Kidney (tissue), 14 donors: ENCODE results near the gene MAD1L1. TPM values are rescaled to one million over a fixed set of nuclear protein-coding genes. Genes with fewer than 3 reads are reported as not detected.
"Not testable (repeated sequence)": the region's sequence is repeated elsewhere in the genome, so short reads cannot be mapped to it uniquely, and the experiment has no call there.

Experiments used
- DNase-seq, 5 donors: peaks; one replicate each; pipeline ENCODE4 v3.0.0-alpha.2; 2013 to 2020
- FAIRE-seq: peaks from 2 replicates; lab custom pipeline; 2012; peaks lifted over from hg19 to GRCh38; lab: Jason Lieb, UNC
- H3K27ac ChIP-seq, 2 donors: one replicate each; pipeline ENCODE4 v1.7.0; 2013; ENCODE audit warnings: low read depth in 2 of 2, low read length in 2 of 2, inconsistent platforms in 1 of 2
- H3K27me3 ChIP-seq: one replicate; pipeline ENCODE4 v1.7.1; 2013; ENCODE audit warnings: low read length, inconsistent platforms; ENCODE audit not compliant: control insufficient read depth, insufficient read depth
- H3K36me3 ChIP-seq, 3 donors: one replicate each; pipeline versions ENCODE4 v1.7.0 to v1.7.1; 2013; ENCODE audit warnings: low read length in 3 of 3, control low read depth in 1 of 3, inconsistent platforms in 1 of 3; ENCODE audit not compliant: insufficient read depth in 3 of 3, control insufficient read depth in 2 of 3
- H3K4me1 ChIP-seq, 3 donors: one replicate each; pipeline versions ENCODE4 v1.7.0 to v1.7.1; 2013; ENCODE audit warnings: low read length in 3 of 3, inconsistent platforms in 1 of 3, low read depth in 1 of 3; ENCODE audit not compliant: control insufficient read depth in 2 of 3, insufficient read depth in 2 of 3
- H3K4me3 ChIP-seq, 3 donors: one replicate each; pipeline versions ENCODE4 v1.7.0 to v1.8.1; 2013; ENCODE audit warnings: low read length in 3 of 3, control low read depth in 1 of 3, inconsistent platforms in 1 of 3
- H3K9ac ChIP-seq, 3 donors: one replicate each; pipeline versions ENCODE4 v1.7.0 to v1.7.1; 2013; ENCODE audit warnings: low read length in 3 of 3, control low read depth in 1 of 3, inconsistent platforms in 1 of 3
- H3K9me3 ChIP-seq, 3 donors: one replicate each; pipeline versions ENCODE4 v1.7.0 to v1.7.1; 2013; ENCODE audit warnings: low read length in 3 of 3, control low read depth in 1 of 3, inconsistent platforms in 1 of 3; ENCODE audit not compliant: control insufficient read depth in 2 of 3, insufficient read depth in 1 of 3
- intact Hi-C: fragments of 100-400 bp; cut with DNase I; formaldehyde crosslinking; loops from one replicate; pipeline ENCODE4 v1.11.1; 2022
- polyA plus RNA-seq: library from polyadenylated mRNA; stranded (reverse); fragments of 350-450 nt; fragmentation: Illumina TruSeq; extraction: RNeasy Lipid Tissue Mini Kit (QIAGEN cat#74804); gene quantifications from one replicate; pipeline ENCODE4 v1.2.3, GENCODE V29; 2014; ENCODE audit warnings: low read depth, low replicate concordance; ENCODE audit not compliant: insufficient read depth
- total RNA-seq: library from RNA; stranded (reverse); fragmentation: NEBNext Ultra II Directional; extraction: Animal tissue kit (Norgen Biotek cat#: 25700); gene quantifications from one replicate; pipeline ENCODE4 v1.2.1, GENCODE V29; 2021
- TF ChIP-seq, protein P1 (sequence below): IDR thresholded peaks from 3 replicates; pipeline ENCODE4 v1.5.1; 2012; ENCODE audit warnings: mild to moderate bottlenecking, moderate library complexity, borderline replicate concordance; ENCODE audit not compliant: insufficient read depth; ENCODE audit errors: extremely low read depth
- donor health status: control.
- donor health status: control.
- donor health status: control.
- donor health status: control.
- donor health status: control.
- donor health status: DM: yes; HTN: yes; CAD: no.
- donor health status: Normal renal cell carcinoma (clear cell type).

MAD1L1 gene
- total and polyA plus RNA-seq, 2 donors from 2014 or later, result 33.2 to 45.2 TPM

DNA sequence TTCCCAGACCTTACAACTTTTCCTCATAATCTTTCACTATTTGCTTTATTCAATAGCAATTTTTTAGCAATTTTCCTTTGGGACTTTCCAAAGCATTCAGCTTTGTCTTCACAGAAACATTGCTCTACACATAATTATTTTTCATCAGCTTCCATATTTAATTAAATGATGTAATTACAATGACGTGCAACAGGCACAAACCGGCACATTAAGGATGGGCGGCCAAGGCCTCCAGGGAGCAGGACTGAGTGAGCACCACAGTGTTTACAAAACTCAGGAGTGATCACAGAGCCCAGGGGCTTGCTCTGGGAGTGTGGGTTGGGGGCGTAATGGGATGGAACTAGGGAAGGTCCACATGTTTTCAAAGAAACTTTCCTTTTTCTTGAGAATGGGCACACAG is 69.8 kb downstream of the MAD1L1 start:
- peaks cover 0 to 5% (median 3%) of the 10 kb centered on the region in 3 donors for H3K4me1 ChIP-seq
- peak in 1 of 5 donors; percentile 29 for DNase-seq
- no peaks in the 10 kb centered on the region for H3K27me3 ChIP-seq
- no peaks in the 10 kb centered on the region for H3K9me3 ChIP-seq
- intact Hi-C loops, result no loop called here
- FAIRE-seq, result no peak
- TF ChIP-seq, protein P1, sequence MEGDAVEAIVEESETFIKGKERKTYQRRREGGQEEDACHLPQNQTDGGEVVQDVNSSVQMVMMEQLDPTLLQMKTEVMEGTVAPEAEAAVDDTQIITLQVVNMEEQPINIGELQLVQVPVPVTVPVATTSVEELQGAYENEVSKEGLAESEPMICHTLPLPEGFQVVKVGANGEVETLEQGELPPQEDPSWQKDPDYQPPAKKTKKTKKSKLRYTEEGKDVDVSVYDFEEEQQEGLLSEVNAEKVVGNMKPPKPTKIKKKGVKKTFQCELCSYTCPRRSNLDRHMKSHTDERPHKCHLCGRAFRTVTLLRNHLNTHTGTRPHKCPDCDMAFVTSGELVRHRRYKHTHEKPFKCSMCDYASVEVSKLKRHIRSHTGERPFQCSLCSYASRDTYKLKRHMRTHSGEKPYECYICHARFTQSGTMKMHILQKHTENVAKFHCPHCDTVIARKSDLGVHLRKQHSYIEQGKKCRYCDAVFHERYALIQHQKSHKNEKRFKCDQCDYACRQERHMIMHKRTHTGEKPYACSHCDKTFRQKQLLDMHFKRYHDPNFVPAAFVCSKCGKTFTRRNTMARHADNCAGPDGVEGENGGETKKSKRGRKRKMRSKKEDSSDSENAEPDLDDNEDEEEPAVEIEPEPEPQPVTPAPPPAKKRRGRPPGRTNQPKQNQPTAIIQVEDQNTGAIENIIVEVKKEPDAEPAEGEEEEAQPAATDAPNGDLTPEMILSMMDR, result no peak
- no peaks in the 10 kb centered on the region for H3K36me3 ChIP-seq
- H3K4me3 ChIP-seq, result no peak overlapping the region
- no peak overlapping the region for H3K9ac ChIP-seq
- H3K27ac ChIP-seq, result no peak overlapping the region

DNA sequence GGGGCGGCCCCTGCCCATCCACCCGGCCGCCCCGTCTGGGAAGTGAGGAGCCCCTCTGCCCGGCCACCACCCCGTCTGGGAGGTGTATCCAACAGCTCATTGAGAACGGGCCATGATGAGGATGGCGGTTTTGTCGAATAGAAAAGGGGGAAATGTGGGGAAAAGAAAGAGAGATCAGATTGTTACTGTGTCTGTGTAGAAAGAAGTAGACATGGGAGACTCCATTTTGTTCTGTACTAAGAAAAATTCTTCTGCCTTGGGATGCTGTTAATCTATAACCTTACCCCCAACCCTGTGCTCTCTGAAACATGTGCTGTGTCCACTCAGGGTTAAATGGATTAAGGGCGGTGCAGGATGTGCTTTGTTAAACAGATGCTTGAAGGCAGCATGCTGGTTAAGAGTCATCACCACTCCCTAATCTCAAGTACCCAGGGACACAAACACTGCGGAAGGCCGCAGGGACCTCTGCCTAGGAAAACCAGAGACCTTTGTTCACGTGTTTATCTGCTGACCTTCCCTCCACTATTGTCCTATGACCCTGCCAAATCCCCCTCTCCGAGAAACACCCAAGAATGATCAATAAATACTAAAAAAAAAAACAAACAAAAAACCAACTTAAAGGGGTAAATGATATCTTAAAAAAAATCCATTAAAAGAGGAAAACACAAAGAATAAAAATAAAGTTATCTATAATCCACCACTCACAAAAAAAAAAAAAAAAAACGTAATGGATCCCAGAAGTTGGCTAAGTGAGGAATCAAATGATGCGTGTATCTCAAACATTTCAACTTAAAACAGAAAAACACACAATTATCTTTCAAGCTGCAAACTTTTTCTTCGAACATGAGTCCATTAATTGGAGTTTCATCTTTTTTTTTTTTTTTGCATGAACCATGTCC is 70.5 kb downstream of the MAD1L1 start:
- H3K36me3 ChIP-seq, H3K9ac ChIP-seq, H3K27me3 ChIP-seq, DNase-seq, H3K9me3 ChIP-seq, intact Hi-C loops, H3K4me1 ChIP-seq, FAIRE-seq, H3K27ac ChIP-seq, H3K4me3 ChIP-seq: not testable (repeated sequence)

- no peak overlapping the region for H3K4me3 ChIP-seq
- TF ChIP-seq, protein P1, result no peak
- peak in 1 of 5 donors; percentile 58 for DNase-seq
- H3K36me3 ChIP-seq, result no peaks in the 10 kb centered on the region
- no peaks in the 10 kb centered on the region for H3K9me3 ChIP-seq
- no peaks in the 10 kb centered on the region for H3K27me3 ChIP-seq
- no peak for FAIRE-seq
- H3K4me1 ChIP-seq, result peaks cover 0 to 6% (median 5%) of the 10 kb centered on the region in 3 donors
- intact Hi-C loops, result no loop called here
- no peak overlapping the region for H3K27ac ChIP-seq
- no peak overlapping the region for H3K9ac ChIP-seq
Measured at GRCh38 chr7:2159176-2159520, 73.6 kb downstream of the MAD1L1 start.

DNA sequence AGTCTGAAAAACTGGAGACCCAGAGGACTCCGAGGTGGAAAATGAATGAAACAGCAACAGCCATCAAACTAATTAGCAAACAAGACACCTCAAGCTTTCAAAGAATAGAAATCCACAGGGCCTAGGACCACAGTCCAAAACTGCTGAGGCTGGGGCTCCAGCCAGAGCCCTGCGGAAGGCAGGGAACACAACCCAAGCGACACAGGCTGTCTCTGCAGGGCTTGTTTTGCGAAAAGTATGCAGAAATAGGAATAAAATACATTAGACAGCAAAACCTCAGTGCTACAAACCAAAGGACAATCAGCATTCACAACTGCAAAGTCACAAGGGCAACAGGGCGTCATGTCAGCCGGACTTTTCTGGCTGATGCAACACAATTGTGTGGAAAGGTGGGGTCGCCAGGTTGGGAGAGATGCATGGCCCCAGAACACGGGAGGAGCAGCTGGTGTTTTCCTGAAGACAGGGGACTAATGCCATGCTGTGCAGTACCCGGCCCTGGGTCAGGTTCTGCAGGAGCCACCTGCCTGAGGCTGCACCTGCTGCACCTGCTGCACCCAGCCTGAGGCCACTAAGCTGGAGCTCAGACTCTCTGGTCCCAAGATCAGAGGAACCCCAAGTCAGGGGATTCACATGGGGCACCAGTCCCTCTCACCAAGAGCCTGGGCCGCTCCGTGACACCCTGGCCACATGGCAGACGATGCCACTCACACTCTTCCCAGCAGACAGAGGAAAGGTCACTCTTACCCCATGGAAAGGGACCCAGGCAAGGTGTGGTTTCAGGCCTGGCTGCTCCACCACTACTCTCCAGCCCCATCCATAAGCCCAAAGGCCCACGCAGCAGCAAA is 74.2 kb downstream of the MAD1L1 start:
- H3K9me3 ChIP-seq, result no peaks in the 10 kb centered on the region
- FAIRE-seq, result no peak
- DNase-seq, result peak in 2 of 5 donors; percentile 37 to 60
- H3K27ac ChIP-seq, result no peak overlapping the region
- intact Hi-C loops, result no loop called here
- no peaks in the 10 kb centered on the region for H3K27me3 ChIP-seq
- peaks cover 0 to 6% (median 5%) of the 10 kb centered on the region in 3 donors for H3K4me1 ChIP-seq
- no peak overlapping the region for H3K4me3 ChIP-seq
- H3K36me3 ChIP-seq, result no peaks in the 10 kb centered on the region
- no peak overlapping the region for H3K9ac ChIP-seq
- TF ChIP-seq, protein P1, result no peak
